Immature natural killer cell (primary cell): ENCODE results near the gene POLL. TPM values are rescaled to one million over a fixed set of nuclear protein-coding genes. Genes with fewer than 3 reads are reported as not detected.
"Not testable (repeated sequence)": the region's sequence is repeated elsewhere in the genome, so short reads cannot be mapped to it uniquely, and the experiment has no call there.

ENCODE experiments used
- DNase-seq, 3 donors: peaks; one replicate each; pipeline ENCODE4 v3.0.0; 2022; ENCODE audit warnings: mixed read lengths in 1 of 3
- H3K27ac Mint-ChIP-seq, 6 donors: one replicate each; pipeline ENCODE4 v1.8.0; 2020; ENCODE audit warnings: mixed read lengths in 6 of 6, mild to moderate bottlenecking in 5 of 6, inconsistent platforms in 4 of 6, moderate library complexity in 3 of 6
- H3K27me3 Mint-ChIP-seq, 3 donors: one replicate each; pipeline ENCODE4 v1.8.0; 2020 to 2021; ENCODE audit warnings: low read depth in 3 of 3, mild to moderate bottlenecking in 3 of 3, mixed read lengths in 3 of 3, moderate library complexity in 3 of 3, inconsistent platforms in 1 of 3
- H3K36me3 Mint-ChIP-seq, 3 donors: one replicate each; pipeline ENCODE4 v1.8.0; 2020; ENCODE audit warnings: mixed read lengths in 3 of 3, inconsistent platforms in 2 of 3, mild to moderate bottlenecking in 2 of 3
- H3K4me1 Mint-ChIP-seq, 2 donors: one replicate each; pipeline ENCODE4 v1.8.0; 2020; ENCODE audit warnings: inconsistent platforms in 2 of 2, mild to moderate bottlenecking in 2 of 2, mixed read lengths in 2 of 2, moderate library complexity in 1 of 2
- H3K4me3 Mint-ChIP-seq, 5 donors: one replicate each; pipeline ENCODE4 v1.8.0; 2020; ENCODE audit warnings: mild to moderate bottlenecking in 5 of 5, mixed read lengths in 5 of 5, inconsistent platforms in 3 of 5, moderate library complexity in 3 of 5
- H3K9me3 Mint-ChIP-seq, 6 donors: one replicate each; pipeline ENCODE4 v1.8.0; 2020; ENCODE audit warnings: mild to moderate bottlenecking in 6 of 6, mixed read lengths in 6 of 6, inconsistent platforms in 4 of 6, moderate library complexity in 3 of 6
- polyA plus RNA-seq, 3 donors: library from polyadenylated mRNA; unstranded; fragments of 300-500 nt; fragmentation: Illumina TruSeq; gene quantifications; one replicate each; pipeline ENCODE4 v1.2.3, GENCODE V29; 2021

The POLL gene
- polyA plus RNA-seq, 3 donors from 2014 or later: 11.7 to 15.5 (median 12.2) TPM

GRCh38 chr10:101597091-101597900 lies 9.2 kb upstream of the POLL start:
- H3K27ac Mint-ChIP-seq: no peak overlapping the region
- peaks cover 2 to 9% (median 7%) of the 10 kb centered on the region in 3 donors for H3K27me3 Mint-ChIP-seq
- no peak for DNase-seq
- H3K36me3 Mint-ChIP-seq: no peaks in the 10 kb centered on the region
- no peaks in the 10 kb centered on the region for H3K4me1 Mint-ChIP-seq
- H3K4me3 Mint-ChIP-seq: no peak overlapping the region
- no peaks in the 10 kb centered on the region for H3K9me3 Mint-ChIP-seq

- Mint-ChIP-seq H3K4me1 (no peaks in the 10 kb centered on the region), H3K9me3 (no peaks in the 10 kb centered on the region), H3K36me3 (no peaks in the 10 kb centered on the region), H3K27ac (no peak overlapping the region), H3K27me3 (peaks cover 2 to 7% (median 7%) of the 10 kb centered on the region in 3 donors), H3K4me3 (no peak overlapping the region)
- DNase-seq: no peak
These were observed 7.8 kb upstream of the POLL start for GRCh38 chr10:101595591-101596433.

- not testable (repeated sequence) for H3K4me1 Mint-ChIP-seq, DNase-seq, H3K36me3 Mint-ChIP-seq, H3K27me3 Mint-ChIP-seq, H3K4me3 Mint-ChIP-seq, H3K27ac Mint-ChIP-seq, H3K9me3 Mint-ChIP-seq
These were observed 5.3 kb upstream of the POLL start for GRCh38 chr10:101593331-101593730.

- Mint-ChIP-seq H3K4me1 (peaks cover 20 to 25% of the 10 kb centered on the region in 2 donors), H3K27ac (peak overlapping the region in 2 of 6 donors; percentile 16 to 73), H3K9me3 (no peaks in the 10 kb centered on the region), H3K4me3 (peak overlapping the region; percentile 88 to 94 (median 91)), H3K36me3 (peaks cover 0 to 3% (median 0%) of the 10 kb centered on the region in 3 donors), H3K27me3 (peaks cover 1 to 4% (median 2%) of the 10 kb centered on the region in 3 donors)
- no peak for DNase-seq
These were observed 822 bp upstream of the POLL start for GRCh38 chr10:101588879-101589278.

GRCh38 chr10:101585841-101586240 lies 2.2 kb downstream of the POLL start:
- Mint-ChIP-seq H3K4me1 (peaks cover 20 to 25% of the 10 kb centered on the region in 2 donors), H3K27ac (peak overlapping the region in 1 of 6 donors; percentile 27), H3K27me3 (peaks cover 0 to 4% (median 2%) of the 10 kb centered on the region in 3 donors), H3K4me3 (peak overlapping the region in 4 of 5 donors; percentile 3 to 41 (median 14)), H3K9me3 (no peaks in the 10 kb centered on the region), H3K36me3 (peaks cover 0 to 6% (median 0%) of the 10 kb centered on the region in 3 donors)
- DNase-seq: no peak

GRCh38 chr10:101580486-101581399 lies 7.3 kb downstream of the POLL start:
- Mint-ChIP-seq H3K36me3 (peaks cover 4 to 16% (median 5%) of the 10 kb centered on the region in 3 donors), H3K27me3 (no peaks in the 10 kb centered on the region), H3K4me3 (no peak overlapping the region), H3K9me3 (no peaks in the 10 kb centered on the region), H3K27ac (peak overlapping the region in 1 of 6 donors; percentile 46), H3K4me1 (no peaks in the 10 kb centered on the region)
- no peak for DNase-seq

GRCh38 chr10:101579516-101579870 lies 8.6 kb downstream of the POLL start:
- peaks cover 4 to 16% (median 5%) of the 10 kb centered on the region in 3 donors for H3K36me3 Mint-ChIP-seq
- H3K9me3 Mint-ChIP-seq: no peaks in the 10 kb centered on the region
- H3K27ac Mint-ChIP-seq: no peak overlapping the region
- no peak for DNase-seq
- H3K4me1 Mint-ChIP-seq: no peaks in the 10 kb centered on the region
- H3K4me3 Mint-ChIP-seq: no peak overlapping the region
- H3K27me3 Mint-ChIP-seq: no peaks in the 10 kb centered on the region

- Mint-ChIP-seq H3K27me3 (no peaks in the 10 kb centered on the region), H3K4me3 (no peak overlapping the region), H3K36me3 (peaks cover 4 to 13% (median 5%) of the 10 kb centered on the region in 3 donors), H3K27ac (no peak overlapping the region), H3K9me3 (no peaks in the 10 kb centered on the region), H3K4me1 (no peaks in the 10 kb centered on the region)
- DNase-seq: no peak
These were observed 9.1 kb downstream of the POLL start for GRCh38 chr10:101578803-101579515.

- no peak for DNase-seq
- no peaks in the 10 kb centered on the region for H3K27me3 Mint-ChIP-seq
- no peak overlapping the region for H3K27ac Mint-ChIP-seq
- H3K4me3 Mint-ChIP-seq: no peak overlapping the region
- peaks cover 4 to 10% (median 5%) of the 10 kb centered on the region in 3 donors for H3K36me3 Mint-ChIP-seq
- no peaks in the 10 kb centered on the region for H3K4me1 Mint-ChIP-seq
- no peaks in the 10 kb centered on the region for H3K9me3 Mint-ChIP-seq
These were observed 9.9 kb downstream of the POLL start for GRCh38 chr10:101578192-101578591.

GRCh38 chr10:101577121-101577871 lies 10.8 kb downstream of the POLL start:
- no peak for DNase-seq
- H3K4me1 Mint-ChIP-seq: no peaks in the 10 kb centered on the region
- H3K27ac Mint-ChIP-seq: no peak overlapping the region
- peaks cover 4 to 10% (median 5%) of the 10 kb centered on the region in 3 donors for H3K36me3 Mint-ChIP-seq
- H3K4me3 Mint-ChIP-seq: no peak overlapping the region
- H3K27me3 Mint-ChIP-seq: no peaks in the 10 kb centered on the region
- H3K9me3 Mint-ChIP-seq: no peaks in the 10 kb centered on the region

- Mint-ChIP-seq H3K27ac (peak overlapping the region in 1 of 6 donors; percentile 49), H3K4me1 (no peaks in the 10 kb centered on the region)
These were observed 11.7 kb downstream of the POLL start for GRCh38 chr10:101576211-101576863.

More at GRCh38 chr10:101576211-101576863, 11.7 kb downstream of the POLL start:
- Mint-ChIP-seq H3K4me3 (no peak overlapping the region), H3K27me3 (no peaks in the 10 kb centered on the region), H3K9me3 (no peaks in the 10 kb centered on the region), H3K36me3 (peaks cover 4 to 10% (median 5%) of the 10 kb centered on the region in 3 donors)
- DNase-seq: no peak
